K562 (cell line): Measurements from ENCODE around the gene NODAL. TPM values are rescaled to one million over a fixed set of nuclear protein-coding genes. Genes with fewer than 3 reads are reported as not detected.

Experiments
- EHMT2 ChIP-seq: fragments of 450-650 bp; IDR thresholded peaks from 2 replicates; pipeline ENCODE4 v1.6.1; 2018; ENCODE audit warnings: antibody characterized with exemption
- FOXP1 ChIP-seq: sonication (generic); formaldehyde crosslinking; IDR thresholded peaks from 2 replicates; pipeline ENCODE4 v1.8.0; 2022; ENCODE audit warnings: mild to moderate bottlenecking, missing genetic modification reagents
- FUS ChIP-seq: fragments of 200-400 bp; formaldehyde crosslinking; optimal IDR thresholded peaks from 2 replicates; pipeline ENCODE3; 2017; ENCODE audit warnings: low read depth, low read length
- JUN ChIP-seq, 2 experiments: sonication (generic) in 1 of 2; formaldehyde crosslinking in 1 of 2; IDR thresholded peaks; 2 replicates each; pipeline versions ENCODE4 v1.6.1 to v1.8.0; 2012 to 2022; ENCODE audit warnings: borderline replicate concordance in 2 of 2, mild to moderate bottlenecking in 2 of 2, improper control_type of control experiment in 1 of 2, low read depth in 1 of 2, low read length in 1 of 2, missing genetic modification reagents in 1 of 2
- KLF13 ChIP-seq: fragments of 450-650 bp; IDR thresholded peaks from 2 replicates; pipeline ENCODE4 v1.6.1; 2016; ENCODE audit warnings: missing genetic modification characterization, low read depth, mild to moderate bottlenecking, missing compliant biosample characterization, moderate library complexity, borderline replicate concordance
- MAZ ChIP-seq, 2 experiments: fragments of 450-650 bp in 1 of 2; sonication (generic) in 1 of 2; formaldehyde crosslinking; IDR thresholded peaks in 1 of 2; conservative IDR thresholded peaks in 1 of 2; 2 replicates each; pipeline versions ENCODE4 v1.4.0 to v1.5.0; 2020; ENCODE audit warnings: mild to moderate bottlenecking in 1 of 2, missing genetic modification reagents in 1 of 2
- NR2F6 ChIP-seq: fragments of 450-650 bp; formaldehyde crosslinking; IDR thresholded peaks from 2 replicates; pipeline ENCODE4 v1.4.0; 2020; ENCODE audit warnings: mild to moderate bottlenecking
- ZNF282 ChIP-seq: sonication (generic); formaldehyde crosslinking; IDR thresholded peaks from 2 replicates; pipeline ENCODE4 v1.8.1; 2023; ENCODE audit warnings: missing genetic modification reagents
- ZZZ3 ChIP-seq: fragments of 450-650 bp; IDR thresholded peaks from 2 replicates; pipeline ENCODE4 v1.6.1; 2016; ENCODE audit warnings: antibody characterized with exemption, mild to moderate bottlenecking, moderate library complexity
- polyA plus RNA-seq, 8 experiments: library from polyadenylated mRNA; depleted of rRNA in 4 of 8; stranded (reverse) in 5 of 8; unstranded in 3 of 8; fragments of >200 nt; fragmentation: Nextera tagmentation in 2 of 8; fragmentation: Illumina TruSeq in 1 of 8; extraction: Ambion mirVana in 2 of 8; extraction: Trizol in 1 of 8; gene quantifications; 2 replicates each; pipeline versions ENCODE4 v1.2.1 to v1.2.3, GENCODE V29; 2011 to 2014; ENCODE audit warnings: inconsistent platforms in 1 of 8, missing spikeins in 1 of 8
- total RNA-seq, 7 experiments: library from RNA; depleted of rRNA in 6 of 7; stranded (reverse); fragments of >200 nt in 6 of 7; fragmentation: Illumina TruSeq in 2 of 7; extraction: Trizol in 2 of 7; gene quantifications; 2 replicates each; pipeline versions ENCODE4 v1.2.1 to v1.2.3, GENCODE V29; 2011 to 2021; ENCODE audit warnings: low replicate concordance in 1 of 7
- TF ChIP-seq, protein P1 (sequence below), 2 experiments: fragments of 450-650 bp in 1 of 2; sonication (generic) in 1 of 2; formaldehyde crosslinking in 1 of 2; IDR thresholded peaks; 2 replicates each; pipeline versions ENCODE4 v1.7.1 to v1.9.0; 2016 to 2022; ENCODE audit warnings: inconsistent platforms in 1 of 2, mild to moderate bottlenecking in 1 of 2, missing genetic modification reagents in 1 of 2

NODAL gene
- total and polyA plus RNA-seq, 9 of the 15 experiments (the other 6 are each of a cell fraction or from before 2014, with no cell fraction given) = not detected

DNA sequence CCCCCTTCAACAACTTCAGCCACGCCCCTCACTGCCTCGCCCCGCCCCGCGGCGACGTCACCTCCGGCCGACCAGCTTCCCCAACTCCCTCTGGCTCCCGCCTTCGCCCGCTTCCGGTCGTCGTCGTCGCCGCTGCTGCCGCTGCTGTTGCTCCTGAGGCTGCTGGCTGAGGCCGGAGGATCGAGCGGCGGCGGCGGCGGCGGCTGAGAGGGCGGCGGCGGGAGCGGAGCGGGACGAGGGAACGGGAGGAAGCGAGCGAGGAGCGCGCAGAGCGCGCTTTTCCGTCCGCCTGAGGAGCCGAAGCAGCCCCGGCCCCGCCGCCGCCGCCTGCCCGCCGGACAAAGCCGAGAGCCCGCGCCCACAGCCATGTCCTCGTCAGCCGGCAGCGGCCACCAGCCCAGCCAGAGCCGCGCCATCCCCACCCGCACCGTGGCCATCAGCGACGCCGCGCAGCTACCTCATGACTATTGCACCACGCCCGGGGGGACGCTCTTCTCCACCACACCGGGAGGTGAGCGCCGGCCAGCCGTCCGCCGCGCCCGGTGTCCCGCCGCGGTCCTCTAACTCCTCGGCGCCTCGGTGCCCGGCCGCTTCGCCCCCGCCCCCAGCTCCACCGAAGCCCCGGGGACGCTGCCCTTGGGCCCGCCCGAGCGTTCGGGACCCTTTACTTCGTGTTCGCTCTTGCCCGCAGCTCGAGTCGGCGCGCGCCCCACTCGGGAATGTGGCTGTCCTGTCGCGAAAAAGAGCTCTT is 37.3 kb downstream of the NODAL start, which contains the start of gene EIF4EBP2 (continued):
- TF ChIP-seq, protein P1, sequence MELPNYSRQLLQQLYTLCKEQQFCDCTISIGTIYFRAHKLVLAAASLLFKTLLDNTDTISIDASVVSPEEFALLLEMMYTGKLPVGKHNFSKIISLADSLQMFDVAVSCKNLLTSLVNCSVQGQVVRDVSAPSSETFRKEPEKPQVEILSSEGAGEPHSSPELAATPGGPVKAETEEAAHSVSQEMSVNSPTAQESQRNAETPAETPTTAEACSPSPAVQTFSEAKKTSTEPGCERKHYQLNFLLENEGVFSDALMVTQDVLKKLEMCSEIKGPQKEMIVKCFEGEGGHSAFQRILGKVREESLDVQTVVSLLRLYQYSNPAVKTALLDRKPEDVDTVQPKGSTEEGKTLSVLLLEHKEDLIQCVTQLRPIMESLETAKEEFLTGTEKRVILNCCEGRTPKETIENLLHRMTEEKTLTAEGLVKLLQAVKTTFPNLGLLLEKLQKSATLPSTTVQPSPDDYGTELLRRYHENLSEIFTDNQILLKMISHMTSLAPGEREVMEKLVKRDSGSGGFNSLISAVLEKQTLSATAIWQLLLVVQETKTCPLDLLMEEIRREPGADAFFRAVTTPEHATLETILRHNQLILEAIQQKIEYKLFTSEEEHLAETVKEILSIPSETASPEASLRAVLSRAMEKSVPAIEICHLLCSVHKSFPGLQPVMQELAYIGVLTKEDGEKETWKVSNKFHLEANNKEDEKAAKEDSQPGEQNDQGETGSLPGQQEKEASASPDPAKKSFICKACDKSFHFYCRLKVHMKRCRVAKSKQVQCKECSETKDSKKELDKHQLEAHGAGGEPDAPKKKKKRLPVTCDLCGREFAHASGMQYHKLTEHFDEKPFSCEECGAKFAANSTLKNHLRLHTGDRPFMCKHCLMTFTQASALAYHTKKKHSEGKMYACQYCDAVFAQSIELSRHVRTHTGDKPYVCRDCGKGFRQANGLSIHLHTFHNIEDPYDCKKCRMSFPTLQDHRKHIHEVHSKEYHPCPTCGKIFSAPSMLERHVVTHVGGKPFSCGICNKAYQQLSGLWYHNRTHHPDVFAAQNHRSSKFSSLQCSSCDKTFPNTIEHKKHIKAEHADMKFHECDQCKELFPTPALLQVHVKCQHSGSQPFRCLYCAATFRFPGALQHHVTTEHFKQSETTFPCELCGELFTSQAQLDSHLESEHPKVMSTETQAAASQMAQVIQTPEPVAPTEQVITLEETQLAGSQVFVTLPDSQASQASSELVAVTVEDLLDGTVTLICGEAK (IDR thresholded peaks at IDR 0.05) = peak; percentile 92
- TF ChIP-seq, protein P1 (CRISPR knock-in tag; IDR thresholded peaks at IDR 0.05) = no peak
- TF ChIP-seq KLF13 (tag) (0 out of 2 replicates have a peak, but pooled peaks have one; percentile 55), EHMT2 (no peak), ZNF282 (CRISPR knock-in tag) (0 out of 2 replicates have a peak, but pooled peaks have one; percentile 91), JUN (IDR thresholded peaks at IDR 0.05; ENCODE audit: borderline replicate concordance, low read depth, low read length) (no peak), JUN (CRISPR knock-in tag; IDR thresholded peaks at IDR 0.05; ENCODE audit: borderline replicate concordance) (peak; percentile 88), MAZ (CRISPR knock-in tag; conservative IDR thresholded peaks at IDR 0.05 in 1 of 2, IDR thresholded peaks at IDR 0.05 in 1 of 2) (peak; percentile 83 to 89), ZZZ3 (no peak), FOXP1 (peak; percentile 65; the same call in 1 of the 2 replicates), FUS (peak; percentile 57), NR2F6 (no peak)
